GM19463 (cell line): Measurements from ENCODE around the gene ZNF431.
"Not testable (repeated sequence)": the region's sequence is repeated elsewhere in the genome, so short reads cannot be mapped to it uniquely, and the experiment has no call there.

Source experiments
- ATAC-seq: cut with Tn5 transposase; IDR thresholded peaks from one replicate; pipeline ENCODE4 v1.9.1; 2021; ENCODE audit warnings: mild to moderate bottlenecking, moderate library complexity; ENCODE audit not compliant: unreplicated experiment

The ZNF431 gene

GRCh38 chr19:21143854-21144253 lies 2.0 kb downstream of the ZNF431 start:
- no peak for ATAC-seq

GRCh38 chr19:21147540-21147939 lies 5.7 kb downstream of the ZNF431 start:
- ATAC-seq: no peak

GRCh38 chr19:21148681-21149080 lies 6.8 kb downstream of the ZNF431 start:
- no peak for ATAC-seq

GRCh38 chr19:21149877-21150276 lies 8.0 kb downstream of the ZNF431 start:
- no peak for ATAC-seq

- ATAC-seq: no peak
Observed at GRCh38 chr19:21151460-21151859, 9.6 kb downstream of the ZNF431 start.

GRCh38 chr19:21158523-21159135 lies 16.8 kb downstream of the ZNF431 start:
- ATAC-seq: no peak

- ATAC-seq: no peak
Observed at GRCh38 chr19:21164541-21164940, 22.7 kb downstream of the ZNF431 start.

GRCh38 chr19:21166436-21166835 lies 24.6 kb downstream of the ZNF431 start:
- no peak for ATAC-seq

GRCh38 chr19:21197590-21198295 lies 55.9 kb downstream of the ZNF431 start:
- no peak for ATAC-seq

GRCh38 chr19:21202865-21203494 lies 61.1 kb downstream of the ZNF431 start:
- no peak for ATAC-seq

GRCh38 chr19:21210037-21210621 lies 68.3 kb downstream of the ZNF431 start:
- no peak for ATAC-seq

- no peak for ATAC-seq
Observed at GRCh38 chr19:21221693-21222092, 79.9 kb downstream of the ZNF431 start.

- ATAC-seq: not testable (repeated sequence)
Observed at GRCh38 chr19:21229938-21230337, 88.1 kb downstream of the ZNF431 start.

- ATAC-seq: no peak
Observed at GRCh38 chr19:21233691-21234090, 91.9 kb downstream of the ZNF431 start.

- not testable (repeated sequence) for ATAC-seq
Observed at GRCh38 chr19:21236751-21237150, 94.9 kb downstream of the ZNF431 start.

GRCh38 chr19:21238670-21239069 lies 96.8 kb downstream of the ZNF431 start:
- no peak for ATAC-seq
